GM18870 (cell line): ENCODE results near the gene AP1M2.
"Not testable (repeated sequence)": the region's sequence is repeated elsewhere in the genome, so short reads cannot be mapped to it uniquely, and the experiment has no call there.

Source experiments
- ATAC-seq: cut with Tn5 transposase; IDR thresholded peaks from one replicate; pipeline ENCODE4 v1.9.1; 2021; ENCODE audit warnings: moderate library complexity; ENCODE audit not compliant: unreplicated experiment

AP1M2 gene

GRCh38 chr19:10565567-10566407, 21.3 kb downstream of the AP1M2 start, which contains the start of gene KRI1:
KRI1 (minus strand) TSS chr19:10566010; CDS start chr19:10565999, 11 bp downstream.
- peak; percentile 32 for ATAC-seq

DNA sequence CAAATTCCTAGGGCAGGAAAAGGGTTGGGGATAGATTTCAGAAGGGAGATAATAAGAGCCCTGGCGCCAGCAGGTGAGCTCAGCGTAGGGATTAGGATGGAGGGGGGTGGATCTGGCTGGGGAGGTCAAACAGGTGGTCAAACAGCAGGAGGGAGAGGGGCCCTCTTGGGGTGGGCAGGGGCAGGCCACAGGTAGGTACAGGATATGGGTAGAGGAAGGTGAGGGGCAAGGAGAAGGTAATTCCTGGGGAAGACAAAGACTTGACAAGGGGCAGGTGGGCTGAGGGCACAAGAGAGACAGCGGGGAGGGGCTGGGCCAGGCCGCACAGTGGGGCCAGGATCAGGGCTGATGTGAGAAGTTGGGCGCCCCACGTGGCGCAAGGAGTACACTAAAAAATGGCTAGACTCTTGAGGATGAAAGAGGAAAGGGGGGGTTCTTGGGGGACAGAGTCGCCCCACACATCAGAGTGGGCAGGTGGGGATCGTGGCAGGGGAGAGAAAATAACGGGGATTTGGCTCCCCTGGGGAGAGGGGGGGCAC, 22.0 kb downstream of the AP1M2 start:
- no peak for ATAC-seq

GRCh38 chr19:10562609-10563008, 24.5 kb downstream of the AP1M2 start:
- no peak for ATAC-seq

- no peak for ATAC-seq
These were observed 27.0 kb downstream of the AP1M2 start for GRCh38 chr19:10560154-10560553.

DNA sequence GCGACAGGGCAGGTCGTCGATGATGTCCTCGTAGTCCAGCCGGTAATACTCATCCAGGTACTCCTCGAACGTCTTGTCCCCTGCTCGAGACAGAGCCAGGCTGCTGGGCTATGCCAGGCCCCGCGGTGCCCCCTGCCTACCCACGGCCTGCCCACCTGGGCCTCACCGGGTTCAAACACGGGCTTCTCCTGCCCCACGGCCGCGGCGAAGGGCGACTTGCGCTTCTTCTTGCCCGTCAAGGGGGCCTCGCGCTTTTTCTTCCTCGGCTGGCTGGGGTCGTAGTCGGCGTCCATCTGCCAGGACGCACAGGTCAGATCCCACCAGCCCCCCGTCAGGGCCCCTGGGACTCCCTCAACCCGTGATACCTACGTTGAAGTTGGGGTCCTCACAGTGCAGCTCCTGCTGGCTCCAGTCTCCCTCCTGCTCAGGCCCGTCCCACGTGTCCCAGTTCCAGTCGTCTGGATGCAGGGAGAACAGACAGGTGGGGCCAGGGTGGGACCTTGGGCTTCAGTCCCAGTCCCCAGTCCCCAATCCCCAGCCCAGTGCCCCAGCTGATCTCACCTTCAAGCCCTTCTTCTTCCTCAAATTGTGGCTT, 29.4 kb downstream of the AP1M2 start:
- ATAC-seq, result no peak

DNA sequence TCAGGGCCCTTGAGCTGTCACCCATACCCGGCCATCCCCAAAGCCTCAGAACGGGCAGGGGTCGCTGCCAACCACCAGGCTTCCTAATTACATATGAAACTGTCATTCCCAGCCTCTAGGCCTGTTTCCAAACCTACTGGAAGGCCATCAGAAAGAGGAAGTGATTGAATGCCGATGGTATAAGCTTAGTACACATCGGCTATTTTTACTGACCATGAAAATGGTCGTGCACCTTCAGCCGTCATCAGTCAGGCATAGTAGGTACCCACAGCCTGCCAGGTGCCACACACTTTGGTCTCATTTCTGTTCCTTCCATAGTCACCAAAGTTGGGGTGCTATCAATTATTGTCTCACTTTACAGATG, 31.5 kb downstream of the AP1M2 start:
- no peak for ATAC-seq

DNA sequence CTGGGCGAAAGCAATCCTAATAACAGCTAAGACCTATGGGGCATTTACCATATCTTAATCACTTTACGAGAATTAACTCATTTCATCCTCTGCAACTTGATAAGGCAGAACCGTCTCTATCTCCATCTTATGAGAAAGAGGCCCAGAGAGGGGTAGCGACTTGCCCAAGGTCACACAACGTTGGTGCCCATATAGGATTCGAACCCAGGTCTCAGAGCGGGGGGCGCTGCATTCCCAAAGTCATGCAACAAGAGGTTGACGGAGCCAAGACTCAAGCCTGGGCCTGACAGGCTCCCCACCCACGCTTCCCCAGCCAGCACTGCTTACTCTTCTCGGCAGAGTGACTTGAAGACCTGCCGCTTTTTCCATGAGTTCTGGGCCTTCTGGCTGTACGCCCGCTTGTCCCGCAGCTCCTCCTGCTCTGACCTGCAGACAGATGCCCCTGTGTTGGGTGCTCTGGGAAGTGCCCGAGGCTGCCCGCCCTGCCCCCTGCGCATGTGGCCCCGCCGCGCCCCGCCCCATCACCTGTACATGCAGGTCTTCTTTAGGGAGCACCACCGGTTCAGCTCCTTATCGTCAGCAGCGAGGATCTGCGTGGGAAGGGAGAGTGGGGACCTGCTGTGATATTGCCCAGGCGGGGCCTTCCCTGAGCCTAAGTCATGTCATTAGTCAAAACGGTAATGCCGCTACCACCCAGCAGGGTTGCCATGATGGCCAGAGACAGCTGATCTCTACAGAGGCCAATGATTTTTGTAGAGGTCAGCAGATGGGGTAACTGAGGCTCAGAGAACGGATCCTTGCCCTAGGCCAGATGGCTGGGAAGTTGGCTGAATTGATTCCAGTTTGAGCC, 32.1 kb downstream of the AP1M2 start:
- no peak for ATAC-seq

GRCh38 chr19:10553943-10554381, 33.1 kb downstream of the AP1M2 start:
- ATAC-seq, result no peak

GRCh38 chr19:10553087-10553667, 33.9 kb downstream of the AP1M2 start:
- ATAC-seq, result no peak

DNA sequence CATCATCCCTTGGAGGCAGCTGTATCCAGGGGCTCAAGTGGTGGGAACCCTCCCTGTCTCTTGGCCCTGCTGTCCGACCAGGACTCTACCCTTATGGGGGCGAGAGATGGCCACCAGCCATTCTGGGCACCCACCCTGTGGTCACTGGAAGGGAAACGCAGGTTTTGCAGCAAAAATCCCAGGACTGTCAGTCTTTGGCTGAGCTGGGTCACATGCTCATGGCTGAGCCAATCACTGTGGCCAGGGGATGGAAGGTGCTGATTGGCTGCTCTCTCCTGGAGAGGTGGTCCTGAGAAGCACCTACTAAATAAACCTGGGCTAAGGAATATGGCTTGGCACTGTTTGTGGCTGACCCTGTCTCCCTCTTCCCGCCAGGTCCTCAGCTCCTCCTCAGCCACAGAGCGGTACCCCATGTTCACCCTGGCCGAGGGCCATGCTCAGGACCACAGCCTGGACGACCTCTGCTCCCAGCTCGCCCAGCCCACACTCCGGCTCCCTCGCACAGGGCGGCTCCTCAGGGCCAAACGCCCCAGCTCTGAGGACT, 34.5 kb downstream of the AP1M2 start:
- no peak for ATAC-seq

DNA sequence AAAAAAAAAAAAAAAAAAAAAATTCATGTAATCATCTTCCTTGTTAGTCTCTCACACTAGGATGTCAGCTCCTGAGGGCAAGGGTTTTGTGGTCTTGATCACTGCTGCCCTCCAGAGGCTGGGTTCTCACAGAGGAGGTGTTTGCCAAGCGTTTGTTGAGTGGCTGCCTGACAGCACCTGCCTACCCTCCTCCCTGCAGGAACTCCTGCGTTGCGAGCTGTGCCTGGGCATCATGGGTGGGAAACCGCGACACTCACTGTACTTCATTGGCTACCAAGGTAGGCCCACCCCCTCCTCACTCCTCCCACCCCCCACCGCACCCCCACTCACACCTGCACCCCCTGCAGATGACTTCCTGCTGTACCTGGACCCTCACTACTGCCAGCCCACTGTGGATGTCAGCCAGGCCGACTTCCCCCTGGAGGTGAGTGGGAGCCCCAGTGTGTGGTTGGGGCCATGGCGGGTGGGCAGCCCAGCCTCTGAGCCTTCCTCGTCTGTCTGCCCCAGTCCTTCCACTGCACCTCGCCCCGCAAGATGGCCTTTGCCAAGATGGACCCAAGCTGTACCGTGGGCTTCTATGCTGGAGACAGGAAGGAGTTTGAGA, 35.3 kb downstream of the AP1M2 start:
- no peak for ATAC-seq

DNA sequence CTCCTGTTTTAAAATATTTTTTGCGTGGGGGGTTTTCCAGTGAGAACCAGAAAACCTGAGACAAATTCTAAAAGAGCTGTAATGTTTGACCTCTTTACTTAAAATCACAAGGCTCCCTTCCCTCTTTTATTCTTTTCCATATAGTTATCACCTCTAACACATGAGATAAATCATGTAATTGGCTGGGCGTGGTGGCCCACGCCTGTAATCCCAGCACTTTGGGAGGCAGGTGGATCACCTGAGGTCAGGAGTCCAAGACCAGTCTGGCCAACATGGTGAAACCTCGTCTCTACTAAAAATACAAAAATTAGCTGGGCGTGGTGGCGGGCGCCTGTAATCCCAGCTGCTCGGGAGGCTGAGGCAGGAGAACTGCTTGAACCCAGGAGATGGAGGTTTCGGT, 36.1 kb downstream of the AP1M2 start:
- not testable (repeated sequence) for ATAC-seq

- no peak for ATAC-seq
These were observed 36.8 kb downstream of the AP1M2 start for GRCh38 chr19:10550336-10550735.

DNA sequence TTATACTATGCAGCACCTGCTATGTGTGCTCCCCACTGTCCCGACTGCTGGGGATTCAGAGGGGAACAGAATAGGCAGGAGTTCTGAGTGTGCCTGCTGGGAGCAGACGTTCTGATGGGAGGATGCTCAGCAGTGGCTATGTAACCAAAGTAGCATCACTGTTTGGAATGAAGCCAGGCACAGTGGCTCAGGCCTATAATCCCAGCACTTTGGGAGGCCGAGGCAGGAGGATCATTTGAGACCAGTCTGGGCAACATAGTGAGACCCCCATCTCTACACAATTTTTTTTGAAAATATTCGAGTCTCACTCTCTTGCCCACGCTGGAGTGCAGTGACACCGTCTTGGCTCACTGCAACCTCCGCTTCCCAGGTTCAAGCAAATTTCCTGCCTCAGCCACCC, 37.4 kb downstream of the AP1M2 start:
- ATAC-seq, result no peak

GRCh38 chr19:10548746-10549276, 38.3 kb downstream of the AP1M2 start:
- ATAC-seq, result no peak

- ATAC-seq, result no peak
These were observed 40.3 kb downstream of the AP1M2 start for GRCh38 chr19:10546817-10547216.

DNA sequence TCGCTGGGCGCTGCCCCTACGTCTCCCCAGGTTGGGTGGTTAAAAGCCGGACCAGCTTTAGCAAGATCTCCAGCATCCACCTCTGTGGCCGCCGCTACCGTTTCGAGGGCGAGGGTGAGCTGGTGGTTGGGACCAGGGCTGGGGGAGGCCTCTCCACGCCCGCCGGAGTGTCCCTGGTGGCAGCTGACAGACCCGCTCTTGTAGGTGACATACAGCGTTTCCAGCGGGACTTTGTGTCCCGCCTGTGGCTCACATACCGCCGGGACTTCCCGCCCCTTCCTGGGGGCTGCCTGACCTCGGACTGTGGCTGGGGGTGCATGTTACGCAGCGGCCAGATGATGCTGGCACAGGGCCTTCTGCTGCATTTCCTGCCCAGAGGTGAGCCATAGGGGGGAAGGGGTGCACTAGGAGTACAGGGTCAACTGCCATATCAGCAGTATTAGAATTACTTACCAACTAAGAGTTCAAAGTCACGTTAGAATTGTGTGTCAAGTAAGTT, 42.3 kb downstream of the AP1M2 start:
- ATAC-seq, result no peak

DNA sequence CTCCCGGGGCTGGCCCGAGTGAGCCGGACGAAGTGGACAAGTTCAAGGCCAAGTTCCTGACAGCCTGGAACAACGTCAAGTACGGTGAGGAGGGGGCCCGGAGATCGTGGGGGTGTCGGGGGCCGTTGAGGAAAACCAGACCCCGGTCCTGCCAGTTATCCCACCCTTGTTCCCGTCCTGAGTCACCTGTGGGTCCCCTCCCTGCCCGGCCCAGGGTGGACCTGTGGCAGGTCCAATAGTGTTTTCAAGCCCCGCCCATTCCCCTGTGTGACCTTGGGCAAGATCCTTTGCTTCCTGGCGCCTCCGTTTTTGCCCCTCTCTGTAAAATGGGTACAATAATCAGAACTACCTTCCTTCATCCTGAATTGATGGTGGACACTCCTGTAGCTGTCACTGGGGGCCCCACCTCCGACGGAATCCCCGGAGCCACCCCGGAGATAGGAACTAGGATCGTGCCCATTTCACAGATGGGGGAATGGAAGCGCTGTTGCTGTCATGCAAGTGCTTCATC, 42.8 kb downstream of the AP1M2 start:
- ATAC-seq, result no peak

- no peak for ATAC-seq
These were observed 43.5 kb downstream of the AP1M2 start, which contains the start of gene ATG4D for GRCh38 chr19:10543420-10544241. ATG4D (plus strand) TSS chr19:10543904; CDS start chr19:10544091, 187 bp downstream.
